Thyroid gland (tissue), 4 donors: ENCODE results near the gene SEMA5B.

Source experiments
- POLR2A ChIP-seq, 2 donors: fragments of 450-650 bp; IDR thresholded peaks; one replicate each; pipeline ENCODE4 v1.6.1; 2017; ENCODE audit warnings: antibody characterized with exemption in 2 of 2, mild to moderate bottlenecking in 2 of 2, moderate library complexity in 1 of 2
- TF ChIP-seq, protein P1 (sequence below), 6 experiments: fragments of 200-600 bp in 3 of 6; fragments of 450-650 bp in 3 of 6; sonication (generic) in 3 of 6; IDR thresholded peaks; one replicate each; pipeline ENCODE4 v1.5.1; 2016 to 2019; ENCODE audit warnings: antibody characterized with exemption in 6 of 6, mild to moderate bottlenecking in 2 of 6, inconsistent platforms in 1 of 6, moderate library complexity in 1 of 6

DNA sequence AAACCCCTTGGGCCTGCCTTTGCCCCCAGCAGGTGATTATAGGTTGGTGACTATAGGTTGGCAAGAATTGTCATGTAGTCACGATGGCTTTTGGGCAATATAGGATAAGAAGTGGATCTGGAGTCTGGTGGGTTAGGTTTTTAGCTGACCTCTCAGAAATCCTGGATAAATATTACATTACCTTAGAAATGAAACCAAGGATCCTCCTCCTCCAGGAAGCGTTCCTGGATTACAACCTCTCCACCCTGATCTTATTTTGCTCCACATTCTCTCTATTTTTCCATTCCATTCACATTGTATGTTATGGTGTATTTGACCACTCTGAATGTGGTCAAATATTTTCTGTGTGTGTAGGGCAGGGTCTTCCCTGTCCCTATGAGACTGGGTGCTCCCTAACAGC lies 82.3 kb downstream of the SEMA5B start:
- TF ChIP-seq, protein P1, sequence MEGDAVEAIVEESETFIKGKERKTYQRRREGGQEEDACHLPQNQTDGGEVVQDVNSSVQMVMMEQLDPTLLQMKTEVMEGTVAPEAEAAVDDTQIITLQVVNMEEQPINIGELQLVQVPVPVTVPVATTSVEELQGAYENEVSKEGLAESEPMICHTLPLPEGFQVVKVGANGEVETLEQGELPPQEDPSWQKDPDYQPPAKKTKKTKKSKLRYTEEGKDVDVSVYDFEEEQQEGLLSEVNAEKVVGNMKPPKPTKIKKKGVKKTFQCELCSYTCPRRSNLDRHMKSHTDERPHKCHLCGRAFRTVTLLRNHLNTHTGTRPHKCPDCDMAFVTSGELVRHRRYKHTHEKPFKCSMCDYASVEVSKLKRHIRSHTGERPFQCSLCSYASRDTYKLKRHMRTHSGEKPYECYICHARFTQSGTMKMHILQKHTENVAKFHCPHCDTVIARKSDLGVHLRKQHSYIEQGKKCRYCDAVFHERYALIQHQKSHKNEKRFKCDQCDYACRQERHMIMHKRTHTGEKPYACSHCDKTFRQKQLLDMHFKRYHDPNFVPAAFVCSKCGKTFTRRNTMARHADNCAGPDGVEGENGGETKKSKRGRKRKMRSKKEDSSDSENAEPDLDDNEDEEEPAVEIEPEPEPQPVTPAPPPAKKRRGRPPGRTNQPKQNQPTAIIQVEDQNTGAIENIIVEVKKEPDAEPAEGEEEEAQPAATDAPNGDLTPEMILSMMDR (IDR thresholded peaks at IDR 0.05): no peak
- TF ChIP-seq POLR2A (IDR thresholded peaks at IDR 0.05): no peak
